Thyroid gland (tissue), 4 donors: ENCODE results near the gene C10orf95. TPM values are rescaled to one million over a fixed set of nuclear protein-coding genes. Genes with fewer than 3 reads are reported as not detected.

Source experiments
- DNase-seq, 2 donors: peaks; one replicate each; pipeline ENCODE4 v3.0.0-alpha.2; 2019
- H3K27ac ChIP-seq, 3 donors: fragments of 200-600 bp; sonication (generic); 1 replicate in 2 of 3; 2 replicates in 1 of 3; pipeline ENCODE4 v1.5.1; 2016 to 2019; ENCODE audit warnings: mild to moderate bottlenecking in 1 of 3, moderate library complexity in 1 of 3
- H3K27me3 ChIP-seq: fragments of 200-600 bp; sonication (generic); one replicate; pipeline ENCODE4 v1.5.1; 2019
- H3K36me3 ChIP-seq, 2 donors: fragments of 200-600 bp; sonication (generic); one replicate each; pipeline ENCODE4 v1.5.1; 2016 to 2019
- H3K4me1 ChIP-seq, 2 donors: fragments of 200-600 bp; sonication (generic); one replicate each; pipeline ENCODE4 v1.5.1; 2017 to 2019
- H3K4me3 ChIP-seq, 3 donors: fragments of 200-600 bp; sonication (generic); replicated peaks in 1 of 3; 1 replicate in 2 of 3; 2 replicates in 1 of 3; pipeline ENCODE4 v1.5.1; 2016; ENCODE audit warnings: mild to moderate bottlenecking in 1 of 3
- H3K9me3 ChIP-seq: fragments of 200-600 bp; sonication (generic); one replicate; pipeline ENCODE4 v1.5.1; 2017
- POLR2A ChIP-seq, 2 donors: fragments of 450-650 bp; IDR thresholded peaks; one replicate each; pipeline ENCODE4 v1.6.1; 2017; ENCODE audit warnings: antibody characterized with exemption in 2 of 2, mild to moderate bottlenecking in 2 of 2, moderate library complexity in 1 of 2
- WGBS, 2 donors: methylation state at CpG; one replicate each; pipeline ENCODE4 v1.1.5; 2017; 5-methylcytosine and 5-hydroxymethylcytosine counted together
- intact Hi-C: fragments of 100-400 bp; cut with DNase I; formaldehyde crosslinking; loops from one replicate; pipeline ENCODE4 v1.15.1; 2023
- total RNA-seq, 4 donors: library from RNA; depleted of rRNA; stranded (reverse); fragments of >200 nt; gene quantifications; one replicate each; pipeline ENCODE4 v1.2.3, GENCODE V29; 2016
- TF ChIP-seq, protein P1 (sequence below), 6 experiments: fragments of 200-600 bp in 3 of 6; fragments of 450-650 bp in 3 of 6; sonication (generic) in 3 of 6; IDR thresholded peaks; one replicate each; pipeline ENCODE4 v1.5.1; 2016 to 2019; ENCODE audit warnings: antibody characterized with exemption in 6 of 6, mild to moderate bottlenecking in 2 of 6, inconsistent platforms in 1 of 6, moderate library complexity in 1 of 6

The C10orf95 gene
- total RNA-seq, 4 donors from 2014 or later = 1.1 to 2.9 (median 1.8) TPM

DNA sequence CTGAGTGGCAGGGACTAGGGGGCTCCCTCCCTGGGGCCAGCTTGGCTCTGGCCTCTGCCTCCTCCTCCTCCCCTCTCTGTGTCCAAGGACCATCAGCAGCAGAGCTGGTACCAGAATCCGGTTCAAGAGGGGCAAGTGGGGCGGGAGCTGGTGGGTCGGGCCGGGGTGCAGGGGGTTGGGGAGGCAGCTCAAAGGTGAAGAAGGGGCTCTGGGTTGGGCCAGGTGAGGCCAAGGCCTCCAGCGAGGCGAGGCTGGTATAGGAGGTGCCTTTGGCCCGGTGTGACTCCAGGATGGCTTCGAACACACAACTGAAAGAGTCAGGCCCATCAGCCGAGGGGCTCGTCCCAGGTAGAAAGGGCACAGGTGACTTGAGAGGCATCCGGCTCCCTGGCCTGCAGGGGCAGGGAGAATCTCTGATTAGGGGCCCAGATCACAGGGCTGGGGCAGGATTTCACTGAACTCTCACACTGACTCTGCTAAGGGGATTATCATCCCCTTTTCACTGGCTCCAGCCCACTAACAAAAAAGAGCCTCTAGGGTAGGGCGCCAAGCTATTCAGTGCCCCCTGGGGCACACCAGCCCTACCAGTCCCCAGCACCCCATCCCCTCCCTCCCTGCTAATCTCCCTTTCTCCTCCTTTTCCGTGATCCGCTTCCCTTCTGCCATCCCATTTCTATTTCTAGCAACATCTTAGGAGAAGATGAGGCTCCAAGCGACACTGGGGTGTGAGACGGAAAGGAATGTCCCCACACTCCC, 37.4 kb downstream of the C10orf95 start:
- TF ChIP-seq, protein P1, sequence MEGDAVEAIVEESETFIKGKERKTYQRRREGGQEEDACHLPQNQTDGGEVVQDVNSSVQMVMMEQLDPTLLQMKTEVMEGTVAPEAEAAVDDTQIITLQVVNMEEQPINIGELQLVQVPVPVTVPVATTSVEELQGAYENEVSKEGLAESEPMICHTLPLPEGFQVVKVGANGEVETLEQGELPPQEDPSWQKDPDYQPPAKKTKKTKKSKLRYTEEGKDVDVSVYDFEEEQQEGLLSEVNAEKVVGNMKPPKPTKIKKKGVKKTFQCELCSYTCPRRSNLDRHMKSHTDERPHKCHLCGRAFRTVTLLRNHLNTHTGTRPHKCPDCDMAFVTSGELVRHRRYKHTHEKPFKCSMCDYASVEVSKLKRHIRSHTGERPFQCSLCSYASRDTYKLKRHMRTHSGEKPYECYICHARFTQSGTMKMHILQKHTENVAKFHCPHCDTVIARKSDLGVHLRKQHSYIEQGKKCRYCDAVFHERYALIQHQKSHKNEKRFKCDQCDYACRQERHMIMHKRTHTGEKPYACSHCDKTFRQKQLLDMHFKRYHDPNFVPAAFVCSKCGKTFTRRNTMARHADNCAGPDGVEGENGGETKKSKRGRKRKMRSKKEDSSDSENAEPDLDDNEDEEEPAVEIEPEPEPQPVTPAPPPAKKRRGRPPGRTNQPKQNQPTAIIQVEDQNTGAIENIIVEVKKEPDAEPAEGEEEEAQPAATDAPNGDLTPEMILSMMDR (IDR thresholded peaks at IDR 0.05) = no peak
- TF ChIP-seq POLR2A (IDR thresholded peaks at IDR 0.05) = no peak
- H3K27ac ChIP-seq = no peak overlapping the region
- no peaks in the 10 kb centered on the region for H3K36me3 ChIP-seq
- no peak for DNase-seq
- H3K9me3 ChIP-seq = no peaks in the 10 kb centered on the region
- H3K27me3 ChIP-seq = peaks cover 16% of the 10 kb centered on the region
- intact Hi-C loops = no loop called here
- no peak overlapping the region for H3K4me3 ChIP-seq
- WGBS, 2 donors = 81% methylated on average over 13 to 16 of the region's 16 CpGs
- peaks cover 5 to 16% of the 10 kb centered on the region in 2 donors for H3K4me1 ChIP-seq

DNA sequence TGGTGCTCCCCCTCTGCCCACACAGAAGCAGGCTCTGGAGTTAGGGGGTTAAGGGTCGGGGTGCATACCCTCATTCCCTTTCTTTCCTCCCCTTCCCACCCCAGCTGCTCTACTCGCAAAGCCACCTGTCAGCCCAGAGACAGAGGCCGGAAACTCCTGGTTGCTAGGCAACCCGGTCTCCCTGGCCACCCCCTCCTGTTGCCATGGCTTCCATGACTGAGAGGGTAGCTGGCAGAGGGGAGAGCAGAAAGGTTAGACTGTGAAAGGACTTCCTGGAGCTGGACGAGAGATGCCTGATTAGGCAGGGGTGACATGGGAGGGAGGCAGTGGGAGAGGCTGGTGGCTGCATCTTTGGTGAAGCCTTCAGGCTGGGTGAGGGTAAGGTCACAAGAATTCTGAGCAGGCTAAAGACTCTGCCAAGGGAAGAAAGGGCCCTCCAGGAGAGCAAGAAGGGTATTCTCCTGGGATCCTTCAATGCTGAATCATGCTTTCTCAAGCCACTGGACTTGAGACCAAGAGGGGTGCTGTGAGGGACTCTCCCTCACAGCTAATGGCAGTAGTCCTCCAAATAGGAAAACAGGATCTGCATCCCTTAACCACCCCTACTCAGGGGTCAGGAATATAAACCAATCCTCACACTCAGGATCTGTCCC, 38.2 kb downstream of the C10orf95 start:
- peaks cover 4 to 19% of the 10 kb centered on the region in 2 donors for H3K4me1 ChIP-seq
- no peak overlapping the region for H3K27ac ChIP-seq
- TF ChIP-seq, protein P1 (IDR thresholded peaks at IDR 0.05) = no peak
- no peak for TF ChIP-seq POLR2A (IDR thresholded peaks at IDR 0.05)
- intact Hi-C loops = no loop called here
- no peak overlapping the region for H3K4me3 ChIP-seq
- no peaks in the 10 kb centered on the region for H3K9me3 ChIP-seq
- WGBS, 2 donors = 16 to 24% methylated on average over 5 of the region's 5 CpGs
- no peak for DNase-seq
- peaks cover 21% of the 10 kb centered on the region for H3K27me3 ChIP-seq
- no peaks in the 10 kb centered on the region for H3K36me3 ChIP-seq

DNA sequence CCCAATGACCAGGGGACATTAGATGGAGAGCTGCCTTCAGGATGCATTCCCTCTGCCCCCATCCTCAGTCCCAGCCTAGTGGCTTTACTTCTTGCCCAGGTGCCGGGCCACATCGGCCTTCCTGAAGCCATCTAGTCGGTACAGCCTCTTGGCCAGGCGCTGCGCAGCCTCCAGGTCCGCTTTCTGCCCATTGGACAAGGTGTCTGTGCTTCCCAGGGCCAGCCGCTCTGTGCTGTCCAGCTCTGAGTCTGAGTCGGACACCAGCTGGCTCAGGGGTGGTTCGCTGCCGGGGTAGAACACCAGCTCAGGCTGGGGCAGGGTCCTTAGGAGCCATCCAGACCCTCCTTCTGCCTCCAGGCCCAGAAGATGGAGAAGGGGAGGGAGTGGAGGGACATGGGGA, 39.0 kb downstream of the C10orf95 start:
- no peaks in the 10 kb centered on the region for H3K9me3 ChIP-seq
- peaks cover 4 to 19% of the 10 kb centered on the region in 2 donors for H3K4me1 ChIP-seq
- DNase-seq = no peak
- 83 to 89% methylated on average over 6 to 10 of the region's 10 CpGs for WGBS, 2 donors
- no peaks in the 10 kb centered on the region for H3K36me3 ChIP-seq
- H3K4me3 ChIP-seq = no peak overlapping the region
- H3K27ac ChIP-seq = no peak overlapping the region
- intact Hi-C loops = no loop called here
- H3K27me3 ChIP-seq = peaks cover 21% of the 10 kb centered on the region
- no peak for TF ChIP-seq POLR2A (IDR thresholded peaks at IDR 0.05)
- TF ChIP-seq, protein P1 (IDR thresholded peaks at IDR 0.05) = no peak

DNA sequence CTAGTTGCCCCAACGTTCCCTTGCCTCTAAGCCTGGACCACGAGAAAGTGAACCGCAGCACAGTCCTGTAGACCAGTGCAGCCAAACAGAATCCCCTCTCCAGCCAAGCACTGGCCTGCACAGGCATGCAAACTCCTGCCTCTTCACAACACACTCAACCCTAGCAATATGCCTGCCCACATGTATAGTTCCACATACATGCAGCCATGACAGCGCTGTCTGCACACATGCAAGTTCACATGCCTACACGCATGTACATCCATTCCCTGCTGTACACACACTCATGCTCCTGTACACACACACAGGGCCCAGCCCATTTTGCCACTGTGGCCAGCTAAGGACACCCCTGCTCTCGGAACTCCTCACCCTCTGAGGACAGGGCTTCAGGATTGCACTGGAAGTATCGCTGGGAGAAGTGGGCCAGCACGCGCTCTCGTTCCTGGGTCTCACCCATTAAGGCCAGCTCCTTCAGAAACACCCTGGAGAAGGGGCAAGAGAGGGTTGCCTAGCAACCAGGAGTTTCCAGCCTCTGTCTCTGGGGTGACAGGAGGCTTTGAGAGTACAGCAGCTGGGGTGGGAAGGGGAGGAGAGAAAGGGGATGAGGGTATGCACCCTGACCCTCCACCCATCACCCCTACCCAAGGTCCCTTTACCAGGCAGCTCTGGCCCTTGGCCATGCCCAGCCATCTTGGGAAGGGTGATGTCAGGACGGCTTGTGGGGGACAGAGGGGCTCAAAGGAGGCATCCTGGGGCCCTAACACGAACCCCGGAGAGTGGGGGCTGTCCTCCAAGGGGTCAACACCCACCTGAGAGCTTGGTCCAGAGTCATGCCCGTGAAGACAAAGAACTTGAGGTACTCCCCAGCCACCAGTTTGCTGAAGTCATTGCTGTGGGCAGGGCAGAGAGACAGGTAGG, 39.7 kb downstream of the C10orf95 start:
- H3K4me1 ChIP-seq = peaks cover 4 to 19% of the 10 kb centered on the region in 2 donors
- DNase-seq = no peak
- WGBS, 2 donors = 76 to 79% methylated on average over 14 of the region's 14 CpGs
- intact Hi-C loops = no loop called here
- TF ChIP-seq, protein P1 (IDR thresholded peaks at IDR 0.05) = no peak
- no peak for TF ChIP-seq POLR2A (IDR thresholded peaks at IDR 0.05)
- no peaks in the 10 kb centered on the region for H3K36me3 ChIP-seq
- H3K9me3 ChIP-seq = no peaks in the 10 kb centered on the region
- no peak overlapping the region for H3K4me3 ChIP-seq
- H3K27me3 ChIP-seq = peaks cover 21% of the 10 kb centered on the region
- no peak overlapping the region for H3K27ac ChIP-seq
